ENCODE measurements around the gene POLR1E.

DNA sequence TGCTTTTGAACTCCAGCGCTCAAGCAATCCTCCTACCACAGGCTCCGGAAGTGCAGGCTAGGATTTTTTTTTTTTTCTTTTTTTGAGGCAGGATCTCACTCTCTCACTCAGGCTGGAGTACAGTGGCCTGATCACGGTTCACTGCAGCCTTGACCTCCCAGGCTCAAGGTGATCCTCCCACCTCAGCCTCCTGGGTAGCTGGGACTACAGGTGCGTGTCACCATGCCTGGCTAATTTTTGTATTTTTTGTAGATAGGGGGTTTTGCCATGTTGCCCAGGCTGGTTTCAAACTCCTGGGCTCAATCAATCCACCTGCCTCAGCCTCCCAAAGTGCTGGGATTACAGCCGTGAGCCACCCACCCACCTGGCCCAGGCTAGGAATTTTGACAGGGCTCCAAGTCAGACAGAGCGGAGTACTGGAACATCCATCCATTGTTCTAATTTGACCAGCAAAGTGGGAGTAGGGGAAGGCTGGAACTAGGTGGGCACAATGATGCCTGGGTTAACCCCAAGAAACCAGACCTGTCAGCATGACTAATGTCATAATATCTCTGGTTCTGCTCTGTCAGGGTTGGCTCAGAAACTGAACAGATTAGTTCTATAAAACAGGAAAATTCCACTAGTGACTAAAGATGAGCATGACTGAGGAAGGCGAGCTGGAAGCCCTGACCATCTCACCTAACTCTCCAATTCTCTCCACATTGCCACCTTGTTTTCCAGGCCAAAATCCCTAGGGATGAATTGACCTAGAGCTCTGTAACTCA is 29.7 kb upstream of the POLR1E start:
- no peak for TF ChIP-seq POLR2A (IDR thresholded peaks at IDR 0.05)
- TF ChIP-seq, protein P1, sequence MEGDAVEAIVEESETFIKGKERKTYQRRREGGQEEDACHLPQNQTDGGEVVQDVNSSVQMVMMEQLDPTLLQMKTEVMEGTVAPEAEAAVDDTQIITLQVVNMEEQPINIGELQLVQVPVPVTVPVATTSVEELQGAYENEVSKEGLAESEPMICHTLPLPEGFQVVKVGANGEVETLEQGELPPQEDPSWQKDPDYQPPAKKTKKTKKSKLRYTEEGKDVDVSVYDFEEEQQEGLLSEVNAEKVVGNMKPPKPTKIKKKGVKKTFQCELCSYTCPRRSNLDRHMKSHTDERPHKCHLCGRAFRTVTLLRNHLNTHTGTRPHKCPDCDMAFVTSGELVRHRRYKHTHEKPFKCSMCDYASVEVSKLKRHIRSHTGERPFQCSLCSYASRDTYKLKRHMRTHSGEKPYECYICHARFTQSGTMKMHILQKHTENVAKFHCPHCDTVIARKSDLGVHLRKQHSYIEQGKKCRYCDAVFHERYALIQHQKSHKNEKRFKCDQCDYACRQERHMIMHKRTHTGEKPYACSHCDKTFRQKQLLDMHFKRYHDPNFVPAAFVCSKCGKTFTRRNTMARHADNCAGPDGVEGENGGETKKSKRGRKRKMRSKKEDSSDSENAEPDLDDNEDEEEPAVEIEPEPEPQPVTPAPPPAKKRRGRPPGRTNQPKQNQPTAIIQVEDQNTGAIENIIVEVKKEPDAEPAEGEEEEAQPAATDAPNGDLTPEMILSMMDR (IDR thresholded peaks at IDR 0.05 in 4 of 5, conservative IDR thresholded peaks at IDR 0.05 in 1 of 5), result no peak
